Stimulated activated effector memory CD8-positive, alpha-beta T cell treated with anti-CD3 and anti-CD28 coated beads, Interleukin-12 subunit alpha, Interleukin-12 subunit beta, amount 100 ng/mL, for 72 hours (primary cell): ENCODE data around the gene GGT6.
A peak's percentile ranks its signal among the peaks of the same experiment; 100 is the strongest.

Source experiments
- ATAC-seq: fragments of 150-1000 bp; cut with Tn5 transposase; 2 replicates; pipeline ENCODE4 v1.10.0; 2021
- DNase-seq, 2 donors: peaks; one replicate each; pipeline ENCODE4 v3.0.0; 2021 to 2022; ENCODE audit warnings: low spot score in 2 of 2
- H3K27ac Mint-ChIP-seq: one replicate; pipeline ENCODE4 v1.8.0; 2022; ENCODE audit warnings: mild to moderate bottlenecking, mixed read lengths
- H3K36me3 Mint-ChIP-seq: one replicate; pipeline ENCODE4 v1.8.0; 2022; ENCODE audit warnings: mild to moderate bottlenecking, mixed read lengths
- H3K4me1 Mint-ChIP-seq: one replicate; pipeline ENCODE4 v1.8.0; 2022; ENCODE audit warnings: mixed read lengths
- H3K4me3 Mint-ChIP-seq: one replicate; pipeline ENCODE4 v1.8.0; 2022; ENCODE audit warnings: mild to moderate bottlenecking, mixed read lengths
- H3K9me3 Mint-ChIP-seq: one replicate; pipeline ENCODE4 v1.8.0; 2022; ENCODE audit warnings: mixed read lengths

Gene GGT6

GRCh38 chr17:4509401-4509800 is 51.0 kb downstream of the GGT6 start:
- H3K4me1 Mint-ChIP-seq, result peaks cover 37% of the 10 kb centered on the region
- H3K9me3 Mint-ChIP-seq, result no peaks in the 10 kb centered on the region
- ATAC-seq (peak; percentile 79), DNase-seq (no peak)
- peak overlapping the region; percentile 1 for H3K4me3 Mint-ChIP-seq
- H3K27ac Mint-ChIP-seq, result peak overlapping the region; percentile 85
- no peaks in the 10 kb centered on the region for H3K36me3 Mint-ChIP-seq

GRCh38 chr17:4508207-4508606 is 52.2 kb downstream of the GGT6 start:
- ATAC-seq (no peak), DNase-seq (no peak)
- Mint-ChIP-seq H3K4me3 (no peak overlapping the region), H3K36me3 (no peaks in the 10 kb centered on the region), H3K9me3 (no peaks in the 10 kb centered on the region), H3K27ac (peak overlapping the region; percentile 85), H3K4me1 (peaks cover 43% of the 10 kb centered on the region)

GRCh38 chr17:4507361-4508111 is 52.8 kb downstream of the GGT6 start:
- peaks cover 43% of the 10 kb centered on the region for H3K4me1 Mint-ChIP-seq
- H3K36me3 Mint-ChIP-seq, result no peaks in the 10 kb centered on the region
- DNase-seq (no peak), ATAC-seq (no peak)
- H3K4me3 Mint-ChIP-seq, result no peak overlapping the region
- no peaks in the 10 kb centered on the region for H3K9me3 Mint-ChIP-seq
- peak overlapping the region; percentile 85 for H3K27ac Mint-ChIP-seq
